ENCODE results near the gene GABRB1.
A peak's percentile ranks its signal among the peaks of the same experiment; 100 is the strongest.

GABRB1 gene

DNA sequence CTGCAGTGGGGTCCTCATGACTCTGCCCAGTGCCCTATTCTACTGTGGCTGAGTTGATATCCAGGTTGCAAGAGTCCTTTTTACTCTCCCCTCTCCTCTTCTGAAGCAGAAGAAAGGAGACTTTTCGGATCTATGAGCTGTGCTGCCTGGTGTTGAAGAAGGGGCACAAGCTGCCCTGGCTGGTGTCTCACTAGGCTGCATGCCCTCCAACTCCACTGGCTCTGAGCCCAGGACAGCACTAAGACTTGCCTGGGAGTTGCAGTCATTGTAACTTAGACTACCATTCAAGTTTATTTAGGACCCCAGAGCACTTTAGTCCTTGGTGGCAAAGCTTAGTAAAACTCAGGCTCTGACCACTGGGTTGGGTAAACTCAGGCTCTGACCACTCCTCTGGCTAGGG lies 89.4 kb downstream of the GABRB1 start:
- DNase-seq, result no peak

- DNase-seq, result peak; percentile 78 to 82
Observed at GRCh38 chr4:47122592-47123291, 91.4 kb downstream of the GABRB1 start.

GRCh38 chr4:47128991-47129390 lies 97.6 kb downstream of the GABRB1 start:
- DNase-seq, result no peak

GRCh38 chr4:47135210-47135609 lies 103.8 kb downstream of the GABRB1 start:
- DNase-seq, result no peak

DNA sequence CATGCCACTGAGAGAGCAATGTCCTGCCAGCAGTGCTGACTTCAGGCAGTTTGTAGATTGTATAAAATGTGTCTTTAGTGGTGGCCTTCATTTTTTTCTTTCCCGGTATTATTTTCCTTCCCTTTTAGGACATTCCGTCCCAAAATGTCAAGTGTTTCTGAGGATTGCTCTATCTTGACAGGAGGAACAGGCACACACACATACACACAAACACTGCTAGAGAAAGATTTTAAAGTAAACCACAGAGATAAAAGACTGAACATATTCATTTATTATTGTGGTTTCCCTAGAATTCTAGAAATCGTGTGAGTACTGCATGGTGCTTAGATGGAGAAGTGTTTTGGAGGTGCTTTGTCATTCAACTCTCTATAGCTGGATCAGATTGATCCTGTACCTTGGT lies 111.9 kb downstream of the GABRB1 start:
- no peak for DNase-seq

- no peak for DNase-seq
Observed at GRCh38 chr4:47145630-47146029, 114.3 kb downstream of the GABRB1 start.

- DNase-seq, result no peak
Observed at GRCh38 chr4:47154816-47155370, 123.5 kb downstream of the GABRB1 start.

DNA sequence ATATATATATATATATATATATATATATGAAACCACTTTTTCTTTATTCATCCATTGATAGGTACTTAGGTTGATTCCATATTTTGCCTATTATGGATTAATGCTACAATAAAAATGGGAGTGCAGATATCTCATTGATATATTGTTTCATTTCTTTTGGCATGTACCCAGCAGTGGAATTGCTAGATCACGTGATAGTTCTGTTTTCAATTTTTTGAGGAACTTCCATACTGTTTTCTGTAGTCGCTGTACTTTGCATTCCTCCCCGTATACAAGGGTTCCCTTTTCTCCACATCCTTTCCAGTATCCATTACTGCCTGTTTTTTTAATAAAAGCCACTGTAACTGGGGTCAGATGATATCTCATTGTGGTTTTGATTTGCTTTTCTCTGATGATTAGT lies 124.6 kb downstream of the GABRB1 start:
- DNase-seq, result no peak

- DNase-seq, result peak in 1 of 2 donors; percentile 34
Observed at GRCh38 chr4:47160095-47160494, 128.7 kb downstream of the GABRB1 start.

DNA sequence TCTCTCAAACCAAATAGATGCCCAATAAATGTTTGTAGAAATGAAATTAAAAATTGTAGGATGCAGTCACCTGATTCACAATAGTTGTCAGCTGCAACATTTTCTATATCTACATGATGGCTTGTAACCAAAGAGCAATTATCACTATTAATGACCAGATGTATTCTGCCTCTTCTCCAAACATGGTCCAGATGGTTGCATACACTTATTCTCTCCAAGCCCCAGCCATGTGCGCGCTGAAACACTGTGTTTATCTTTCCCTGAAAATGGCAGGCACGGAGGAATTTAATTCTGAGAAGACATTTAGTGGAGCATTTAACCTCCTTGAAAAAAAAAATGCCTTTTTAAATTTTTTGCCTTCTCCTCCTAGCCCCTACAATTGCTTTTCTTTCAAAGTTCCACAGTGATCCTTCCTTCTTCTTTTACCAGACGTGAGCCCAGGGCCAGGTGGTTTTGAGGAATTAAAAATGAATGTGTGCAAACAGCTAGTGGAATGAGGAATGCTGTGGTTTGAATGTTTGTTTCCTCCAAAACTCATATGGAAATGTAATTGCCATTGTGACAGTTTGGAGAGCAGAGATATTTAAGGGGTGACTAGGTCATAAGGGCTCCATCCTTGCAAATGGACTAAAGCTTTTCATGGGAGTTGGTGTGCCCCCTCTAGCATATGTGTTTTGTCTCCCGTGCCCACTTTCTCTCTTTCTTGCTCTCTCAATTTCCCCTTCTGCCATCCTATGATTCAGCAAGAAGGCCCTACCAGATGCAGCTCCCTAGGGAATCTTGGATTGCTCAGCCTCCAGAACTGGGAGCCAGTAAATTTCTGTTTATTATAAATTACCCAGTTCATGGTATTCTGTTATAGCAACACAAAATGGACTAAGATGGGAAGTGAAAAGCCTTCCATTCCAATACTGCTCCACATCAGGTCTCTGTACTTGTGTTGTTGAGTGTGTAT lies 136.0 kb downstream of the GABRB1 start:
- no peak for DNase-seq

DNA sequence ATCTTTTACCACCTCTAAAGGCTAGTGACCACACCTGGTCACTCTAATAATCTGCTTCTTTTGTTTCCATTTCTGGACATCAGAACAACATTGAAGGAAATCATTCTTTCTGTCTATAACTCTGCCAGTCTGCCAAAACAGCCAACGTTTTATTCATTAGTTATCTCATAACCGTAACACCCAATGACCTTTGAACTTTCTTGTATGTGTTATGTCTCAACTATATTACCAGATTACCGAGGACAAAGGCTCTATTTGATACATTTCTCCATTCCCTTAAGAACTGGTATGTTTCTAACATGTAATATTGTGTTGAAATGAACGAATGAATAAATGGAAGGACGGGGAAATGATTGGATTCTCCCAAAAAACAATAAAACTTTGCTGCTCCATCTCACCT lies 152.7 kb downstream of the GABRB1 start:
- no peak for DNase-seq

GRCh38 chr4:47185761-47186160 lies 154.4 kb downstream of the GABRB1 start:
- DNase-seq, result no peak

DNA sequence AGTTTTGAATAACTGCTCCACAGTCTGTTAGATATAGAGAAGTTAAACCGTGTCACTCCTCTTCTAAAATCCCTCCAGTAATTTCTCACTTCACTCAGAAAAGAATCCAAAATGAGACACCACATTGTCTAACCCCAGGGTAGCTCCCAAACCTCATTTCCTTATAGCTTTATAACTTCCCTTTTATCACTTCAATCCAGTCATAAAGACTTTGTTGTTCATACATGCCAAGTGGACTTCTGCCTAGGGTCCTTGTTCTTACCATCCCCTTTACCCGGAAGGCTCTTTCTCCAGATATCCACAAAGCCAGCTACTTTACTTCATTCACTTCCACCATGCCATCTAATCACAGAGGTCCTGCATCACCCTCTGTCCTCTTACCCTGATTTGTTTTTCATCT lies 156.2 kb downstream of the GABRB1 start:
- no peak for DNase-seq

- DNase-seq, result no peak
Observed at GRCh38 chr4:47193179-47193578, 161.8 kb downstream of the GABRB1 start.

GRCh38 chr4:47194036-47194737 lies 162.8 kb downstream of the GABRB1 start:
- no peak for DNase-seq

DNA sequence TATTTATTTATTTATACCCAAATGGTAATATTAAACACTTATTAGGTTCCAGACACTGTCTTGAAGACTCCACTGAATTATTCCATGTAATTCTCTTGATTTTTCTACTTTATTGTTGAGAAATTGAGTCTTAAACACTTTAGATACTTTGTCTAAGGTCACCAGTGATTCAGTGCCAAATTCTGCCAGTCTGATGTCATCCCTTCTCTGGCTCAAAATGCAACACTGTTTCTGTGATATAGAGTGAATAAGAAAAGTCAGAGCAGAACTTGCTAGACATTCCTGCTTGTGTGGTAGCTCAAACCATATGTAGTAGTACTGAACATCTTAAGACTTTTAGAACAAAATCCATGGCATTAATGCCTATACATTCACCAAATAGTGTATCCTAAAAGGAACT lies 164.3 kb downstream of the GABRB1 start:
- no peak for DNase-seq

GRCh38 chr4:47198791-47199190 lies 167.4 kb downstream of the GABRB1 start:
- no peak for DNase-seq

GRCh38 chr4:47203593-47203992 lies 172.2 kb downstream of the GABRB1 start:
- DNase-seq, result no peak

DNA sequence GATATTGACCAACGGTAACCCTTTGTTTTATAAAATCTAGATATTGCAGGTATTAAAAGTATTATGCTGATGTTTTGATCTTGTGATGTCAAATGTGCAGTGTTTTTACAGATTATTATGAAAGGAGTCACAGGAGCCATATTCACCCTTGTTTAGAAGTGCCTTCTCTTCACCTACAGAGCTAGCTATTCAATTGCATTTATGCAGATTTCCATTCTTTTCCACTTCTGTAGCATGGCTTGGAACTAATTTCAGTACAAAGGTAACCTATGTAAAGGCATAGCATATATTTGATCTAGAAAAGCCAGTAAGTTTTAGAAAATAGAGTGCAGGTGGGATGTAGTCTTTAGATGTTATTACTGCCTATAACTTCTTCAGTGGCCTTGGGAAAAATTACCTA lies 176.2 kb downstream of the GABRB1 start:
- no peak for DNase-seq

DNA sequence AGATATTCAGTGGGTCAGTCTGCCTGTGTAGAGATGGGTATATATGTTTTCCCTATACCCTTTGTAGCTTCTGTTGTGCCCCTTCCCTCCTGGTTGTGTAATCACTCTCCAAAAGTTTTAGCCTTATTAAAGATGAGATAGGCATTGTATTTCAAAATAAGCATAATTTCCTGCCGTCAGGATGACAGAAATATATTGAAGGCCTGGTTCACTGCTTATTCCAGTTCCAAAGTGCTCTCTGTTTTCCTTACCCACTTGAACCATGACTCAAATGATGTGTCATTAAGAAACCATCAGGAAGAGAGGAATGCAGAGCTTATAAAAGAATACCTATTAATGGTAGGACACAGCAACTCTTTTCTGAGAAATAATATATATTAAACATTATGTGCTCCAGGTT lies 178.5 kb downstream of the GABRB1 start:
- DNase-seq, result no peak

- DNase-seq, result no peak
Observed at GRCh38 chr4:47210828-47211227, 179.5 kb downstream of the GABRB1 start.

DNA sequence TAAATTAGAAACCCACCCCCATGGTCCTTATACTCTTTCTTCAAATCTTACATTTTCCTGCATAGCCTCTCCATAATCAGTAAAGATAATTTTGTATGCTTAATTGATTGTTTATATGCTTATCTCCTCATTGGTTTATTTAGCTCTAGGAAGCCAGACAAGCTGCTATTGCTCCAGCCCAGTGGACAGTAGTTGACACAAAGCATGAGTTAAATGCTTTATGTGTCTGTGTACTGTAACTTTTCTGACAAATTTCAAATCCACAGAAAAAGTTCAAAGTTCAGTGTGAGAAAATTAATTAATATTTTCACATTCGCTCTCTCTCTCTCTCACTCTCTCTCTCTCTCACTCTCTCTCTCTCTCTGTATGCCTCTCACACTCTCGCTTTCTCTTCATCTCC lies 181.7 kb downstream of the GABRB1 start:
- DNase-seq, result no peak

- no peak for DNase-seq
Observed at GRCh38 chr4:47213539-47213938, 182.2 kb downstream of the GABRB1 start.

Data from inflammatory macrophage (primary cell).